Adrenal gland (tissue), 12 donors: Measurements from ENCODE around the gene SPEM1. TPM values are rescaled to one million over a fixed set of nuclear protein-coding genes. Genes with fewer than 3 reads are reported as not detected.

Source experiments
- DNase-seq, 7 donors: peaks; one replicate each; pipeline ENCODE4 v3.0.0-alpha.2; 2019 to 2020
- H3K27ac ChIP-seq, 5 donors: fragments of 200-600 bp; sonication (generic) in 4 of 5; 1 replicate in 3 of 5; 2 replicates in 2 of 5; pipeline versions ENCODE4 v1.5.1 to v1.8.0; 2016 to 2020; ENCODE audit warnings: mild to moderate bottlenecking in 1 of 5
- H3K27me3 ChIP-seq: fragments of 200-600 bp; 2 replicates; pipeline ENCODE4 v1.8.0; 2021
- H3K36me3 ChIP-seq, 2 donors: fragments of 200-600 bp; replicated peaks in 1 of 2; 1 replicate in 1 of 2; 2 replicates in 1 of 2; pipeline versions ENCODE4 v1.5.1 to v1.8.0; 2018 to 2022
- H3K4me1 ChIP-seq, 2 donors: fragments of 200-600 bp; replicated peaks in 1 of 2; 1 replicate in 1 of 2; 2 replicates in 1 of 2; pipeline versions ENCODE4 v1.5.1 to v1.8.0; 2018 to 2021
- H3K4me3 ChIP-seq, 4 donors: fragments of 200-600 bp; sonication (generic) in 3 of 4; one replicate each; pipeline ENCODE4 v1.5.1; 2016 to 2018
- H3K9me3 ChIP-seq, 3 donors: fragments of 200-600 bp; sonication (generic) in 1 of 3; replicated peaks in 1 of 3; 1 replicate in 2 of 3; 2 replicates in 1 of 3; pipeline versions ENCODE4 v1.5.1 to v1.8.0; 2016 to 2021
- CTCF ChIP-seq, 6 experiments: fragments of 450-650 bp in 4 of 6; fragments of 200-600 bp in 2 of 6; sonication (generic) in 1 of 6; IDR thresholded peaks; 1 replicate in 5 of 6; 2 replicates in 1 of 6; pipeline versions ENCODE4 v1.5.1 to v1.8.0; 2016 to 2021; ENCODE audit warnings: antibody characterized with exemption in 6 of 6, mild to moderate bottlenecking in 2 of 6, moderate library complexity in 1 of 6
- POLR2A ChIP-seq, 2 donors: fragments of 450-650 bp; IDR thresholded peaks; one replicate each; pipeline ENCODE4 v1.6.1; 2017; ENCODE audit warnings: antibody characterized with exemption in 2 of 2, mild to moderate bottlenecking in 2 of 2, moderate library complexity in 1 of 2
- WGBS, 4 donors: extraction: QIAGEN DNeasy Blood & Tissue Kit in 2 of 4; methylation state at CpG; one replicate each; pipeline versions ENCODE4 v1.1.5 to v1.1.7; 2013 to 2017; 5-methylcytosine and 5-hydroxymethylcytosine counted together
- intact Hi-C, 2 donors: fragments of 100-400 bp; cut with DNase I; formaldehyde crosslinking; loops; one replicate each; pipeline versions ENCODE4 v1.14.1 to v1.15.0; 2022 to 2023
- polyA plus RNA-seq, 3 donors: library from polyadenylated mRNA; stranded (reverse); fragments of 200-250 nt in 2 of 3; fragments of 350-450 nt in 1 of 3; fragmentation: Illumina TruSeq in 1 of 3; extraction: RNeasy Lipid Tissue Mini Kit (QIAGEN cat#74804) in 1 of 3; gene quantifications; one replicate each; pipeline ENCODE4 v1.2.3, GENCODE V29; 2013 to 2014
- total RNA-seq, 9 donors: library from RNA; depleted of rRNA in 4 of 9; stranded (reverse); fragments of >200 nt in 4 of 9; fragments of 120-200 nt in 1 of 9; fragmentation: NEBNext Ultra II Directional in 1 of 9; extraction: Animal tissue kit (Norgen Biotek cat#: 25700) in 1 of 9; gene quantifications; one replicate each; pipeline versions ENCODE4 v1.1.0 to v1.2.4, GENCODE V29; 2013 to 2023
- donor health status: healthy with polysubstance abuse.
- donor health status: Bipolar disorder and iron deficiency.
- donor health status: DM: yes; HTN: yes; CAD: no.
- donor health status: DM: no; HTN: no; CAD: no.
- donor health status: DM: no; HTN: no; CAD: no.
- donor health status: DM: yes; HTN: yes; CAD: no.

The SPEM1 gene
- total and polyA plus RNA-seq, 12 donors: not detected

- H3K4me3 ChIP-seq: peak overlapping the region in 2 of 4 donors; percentile 50 to 62
- no peaks in the 10 kb centered on the region for H3K36me3 ChIP-seq
- WGBS, 4 donors: 0 to 3% (median 1%) methylated on average over 15 to 46 of the region's 46 CpGs
- intact Hi-C loops: no loop called here
- H3K27ac ChIP-seq: peak overlapping the region; percentile 65 to 94 (median 87)
- peak in 1 of 2 donors; percentile 51 for TF ChIP-seq POLR2A (IDR thresholded peaks at IDR 0.05)
- TF ChIP-seq CTCF (IDR thresholded peaks at IDR 0.05): no peak
- H3K4me1 ChIP-seq: peaks cover 59 to 60% of the 10 kb centered on the region in 2 donors
- DNase-seq: peak; percentile 86 to 93 (median 90)
- no peaks in the 10 kb centered on the region for H3K27me3 ChIP-seq
- no peaks in the 10 kb centered on the region for H3K9me3 ChIP-seq
Measured at GRCh38 chr17:7440113-7440833, 20.1 kb downstream of the SPEM1 start.

GRCh38 chr17:7440834-7441195 is 20.7 kb downstream of the SPEM1 start:
- Histone ChIP-seq H3K4me1 (peaks cover 55 to 63% of the 10 kb centered on the region in 2 donors), H3K27me3 (no peaks in the 10 kb centered on the region), H3K4me3 (peak overlapping the region in 2 of 4 donors; percentile 50 to 62), H3K36me3 (no peaks in the 10 kb centered on the region), H3K9me3 (no peaks in the 10 kb centered on the region), H3K27ac (peak overlapping the region; percentile 65 to 94 (median 87))
- WGBS, 4 donors: 3 to 14% (median 7%) methylated on average over 8 to 11 of the region's 12 CpGs
- TF ChIP-seq CTCF (IDR thresholded peaks at IDR 0.05) (peak in 1 of 6 experiments; percentile 24), POLR2A (IDR thresholded peaks at IDR 0.05) (no peak)
- intact Hi-C loops: no loop called here
- DNase-seq: peak; percentile 77 to 91 (median 88)

- intact Hi-C loops: no loop called here
- Histone ChIP-seq H3K9me3 (no peaks in the 10 kb centered on the region), H3K27ac (peak overlapping the region; percentile 65 to 94 (median 87)), H3K4me3 (no peak overlapping the region), H3K4me1 (peaks cover 51 to 61% of the 10 kb centered on the region in 2 donors), H3K36me3 (no peaks in the 10 kb centered on the region), H3K27me3 (no peaks in the 10 kb centered on the region)
- DNase-seq: peak in 6 of 7 donors; percentile 61 to 74 (median 71)
- TF ChIP-seq CTCF (IDR thresholded peaks at IDR 0.05): no peak
- TF ChIP-seq POLR2A (IDR thresholded peaks at IDR 0.05): peak in 1 of 2 donors; percentile 24
- WGBS, 4 donors: 27 to 59% (median 42%) methylated on average over 7 of the region's 7 CpGs
Measured at GRCh38 chr17:7441266-7441665, 21.1 kb downstream of the SPEM1 start.

GRCh38 chr17:7442142-7442541 is 22.0 kb downstream of the SPEM1 start:
- no peaks in the 10 kb centered on the region for H3K27me3 ChIP-seq
- H3K36me3 ChIP-seq: no peaks in the 10 kb centered on the region
- intact Hi-C loops: no loop called here
- H3K4me3 ChIP-seq: no peak overlapping the region
- no peak for DNase-seq
- no peaks in the 10 kb centered on the region for H3K9me3 ChIP-seq
- 86 to 100% (median 94%) methylated on average over 2 of the region's 2 CpGs for WGBS, 4 donors
- no peak for TF ChIP-seq CTCF (IDR thresholded peaks at IDR 0.05)
- TF ChIP-seq POLR2A (IDR thresholded peaks at IDR 0.05): no peak
- H3K27ac ChIP-seq: no peak overlapping the region
- peaks cover 42 to 53% of the 10 kb centered on the region in 2 donors for H3K4me1 ChIP-seq
